ENCODE results near the gene PRLHR.
"Not testable (repeated sequence)": the region's sequence is repeated elsewhere in the genome, so short reads cannot be mapped to it uniquely, and the experiment has no call there.

PRLHR gene

DNA sequence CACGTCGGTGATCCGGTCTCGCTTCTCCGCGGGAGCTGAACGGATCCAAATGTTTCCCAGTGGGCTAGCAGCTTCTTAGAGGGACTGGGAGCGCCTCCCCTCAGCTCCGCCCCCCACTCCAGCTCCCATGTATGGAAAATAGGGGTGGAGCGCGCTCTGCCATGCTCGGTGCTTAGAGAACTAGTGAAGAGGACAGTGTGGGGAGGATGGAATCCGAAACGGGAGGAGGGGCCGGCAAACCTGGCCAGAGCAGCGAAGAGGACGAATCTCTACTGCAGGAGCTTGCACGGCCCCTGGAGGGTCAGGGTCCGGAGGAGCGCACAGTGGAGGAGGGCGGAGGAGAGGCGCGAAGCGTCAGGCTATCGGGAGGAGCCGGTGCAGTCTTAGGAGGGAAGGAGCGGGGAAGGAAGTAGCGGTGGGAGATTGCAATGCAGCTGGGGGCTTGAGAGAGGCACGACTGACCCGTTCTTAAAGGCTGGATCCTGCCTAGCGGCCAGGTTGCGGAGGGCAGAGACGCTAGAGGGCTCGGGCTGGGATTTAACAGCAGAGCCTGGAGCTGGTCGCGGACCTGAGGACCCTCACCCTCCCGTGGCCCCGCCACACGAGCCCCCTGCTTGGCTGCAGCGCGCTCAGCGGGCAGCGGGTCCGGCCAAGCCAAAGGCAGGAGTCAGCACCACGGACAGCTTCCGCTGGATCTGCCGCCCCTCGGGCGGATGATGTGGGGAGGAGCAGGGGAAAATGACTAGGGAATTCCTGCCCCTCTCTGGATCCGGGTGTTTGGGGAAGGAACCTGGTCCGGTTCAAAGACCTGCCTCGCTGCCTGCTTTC is at the start of gene PRLHR:
PRLHR (minus strand) TSS at position 51 of the 828 bp plus-strand sequence. CDS start 404 bp downstream, outside the sequence.
- no peak for DNase-seq

GRCh38 chr10:118642228-118642627 is 46.8 kb upstream of the PRLHR start:
- DNase-seq, result no peak

- no peak for DNase-seq
These were observed 43.2 kb upstream of the PRLHR start for GRCh38 chr10:118638680-118639079.

- DNase-seq, result no peak
These were observed 40.4 kb upstream of the PRLHR start for GRCh38 chr10:118635674-118636402.

GRCh38 chr10:118633786-118634185 is 38.3 kb upstream of the PRLHR start:
- no peak for DNase-seq

DNA sequence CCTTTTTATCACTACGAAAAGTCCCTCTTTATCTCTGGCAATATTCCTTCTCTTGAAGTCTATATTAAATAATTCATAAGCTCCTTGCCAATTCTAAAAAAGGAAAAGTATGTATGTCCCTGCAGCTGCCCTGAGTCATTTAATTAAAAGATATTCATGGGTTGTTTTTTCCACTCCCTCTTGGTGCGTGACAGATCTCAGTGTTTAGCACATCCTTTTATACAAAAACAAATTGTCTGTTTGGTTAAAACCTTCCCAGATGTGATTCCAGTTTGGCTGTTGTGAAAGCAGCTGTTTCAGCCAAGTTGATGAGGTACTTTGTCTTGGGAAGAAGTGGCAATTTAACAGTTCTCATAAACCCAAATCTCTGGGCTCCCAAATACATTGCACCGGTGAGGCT is 33.8 kb upstream of the PRLHR start:
- DNase-seq, result no peak

DNA sequence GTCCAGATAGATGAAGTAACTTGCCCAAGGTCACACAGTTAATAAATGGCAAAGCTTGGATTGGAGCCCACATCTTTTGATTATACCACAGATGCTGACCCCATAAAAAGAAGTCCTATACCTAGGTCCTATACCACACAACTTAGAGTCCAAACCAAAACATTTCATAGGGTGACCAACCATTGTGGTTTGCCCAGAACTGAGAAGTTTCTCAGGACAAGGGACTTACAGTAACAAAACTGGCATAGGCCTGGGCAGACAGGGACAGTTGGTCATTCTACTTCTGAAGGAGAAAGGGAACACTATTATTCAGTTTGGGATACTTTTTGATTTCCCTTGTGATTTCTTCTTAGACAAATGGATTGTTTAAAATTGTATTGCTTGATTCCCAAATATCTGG is 32.9 kb upstream of the PRLHR start:
- no peak for DNase-seq

GRCh38 chr10:118626953-118627352 is 31.5 kb upstream of the PRLHR start:
- no peak for DNase-seq

DNA sequence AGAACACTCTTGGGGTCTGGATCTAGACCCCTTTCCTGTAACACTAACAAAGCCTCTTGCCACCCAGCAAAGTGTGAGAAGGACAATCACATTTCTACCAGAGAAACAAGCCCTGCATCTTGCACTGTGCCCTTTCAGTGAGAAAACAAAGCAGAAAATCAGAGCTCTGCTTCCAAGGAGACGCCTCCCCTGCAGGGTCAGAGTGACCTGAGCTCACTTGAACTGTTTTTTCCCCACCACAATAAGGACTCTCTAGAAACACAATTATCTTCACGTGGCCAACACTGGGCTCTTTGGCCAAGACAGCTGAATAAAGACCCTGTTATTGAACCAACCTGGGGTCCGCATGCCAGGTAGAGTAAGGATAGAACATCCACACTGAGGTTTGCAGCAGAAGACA is 30.1 kb upstream of the PRLHR start:
- no peak for DNase-seq

- no peak for DNase-seq
These were observed 29.3 kb upstream of the PRLHR start for GRCh38 chr10:118624747-118625146.

DNA sequence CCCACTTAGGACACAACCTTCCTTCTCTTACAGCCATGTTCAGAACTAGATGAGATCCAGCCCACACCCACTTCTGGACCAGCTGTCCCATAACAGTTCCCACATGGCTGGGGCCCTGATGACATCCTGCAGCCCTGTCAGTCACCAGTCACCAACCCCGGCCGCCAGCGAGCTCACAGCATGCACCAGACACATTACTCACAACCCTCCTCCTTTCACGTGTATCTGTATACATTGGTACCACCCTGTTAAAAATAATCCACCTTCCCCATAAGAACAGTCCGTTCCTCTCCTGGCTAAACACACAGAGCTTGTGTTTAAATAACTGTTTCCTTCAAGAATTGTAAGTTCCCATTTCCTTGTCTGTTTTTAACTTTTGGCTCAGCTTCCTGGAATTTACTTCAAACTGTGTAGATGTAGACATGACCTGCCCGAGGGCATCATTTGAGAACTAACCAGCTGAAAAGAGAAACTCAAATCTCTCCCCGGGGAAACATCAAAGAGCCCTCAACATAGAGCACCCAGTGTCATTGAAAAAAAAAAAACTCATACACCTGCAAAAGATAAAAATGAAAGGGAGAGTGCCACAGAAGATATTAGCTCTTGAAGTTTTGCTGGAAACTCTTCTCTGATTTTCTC is 26.0 kb upstream of the PRLHR start:
- no peak for DNase-seq

- DNase-seq, result not testable (repeated sequence)
These were observed 18.4 kb upstream of the PRLHR start for GRCh38 chr10:118613863-118614262.

DNA sequence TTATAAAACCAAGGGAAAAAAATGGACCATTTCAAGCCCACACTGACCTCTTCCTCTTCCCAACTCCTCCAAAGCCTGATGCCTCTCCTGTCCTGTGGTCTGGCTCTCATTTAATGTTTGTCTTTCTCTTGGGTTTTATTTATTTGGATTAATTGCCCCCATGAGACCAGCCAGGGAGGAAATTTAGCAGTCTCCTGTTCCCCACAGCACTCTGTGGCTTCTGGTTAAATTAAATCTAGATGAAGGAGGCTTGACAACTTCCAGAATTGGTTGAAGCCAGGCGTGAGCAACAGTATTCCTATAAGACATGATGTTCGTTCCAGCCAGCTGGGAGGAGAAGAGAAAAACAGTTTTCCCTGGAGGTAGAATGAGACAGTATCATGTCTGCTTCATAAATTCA is 15.1 kb upstream of the PRLHR start:
- DNase-seq, result no peak

DNA sequence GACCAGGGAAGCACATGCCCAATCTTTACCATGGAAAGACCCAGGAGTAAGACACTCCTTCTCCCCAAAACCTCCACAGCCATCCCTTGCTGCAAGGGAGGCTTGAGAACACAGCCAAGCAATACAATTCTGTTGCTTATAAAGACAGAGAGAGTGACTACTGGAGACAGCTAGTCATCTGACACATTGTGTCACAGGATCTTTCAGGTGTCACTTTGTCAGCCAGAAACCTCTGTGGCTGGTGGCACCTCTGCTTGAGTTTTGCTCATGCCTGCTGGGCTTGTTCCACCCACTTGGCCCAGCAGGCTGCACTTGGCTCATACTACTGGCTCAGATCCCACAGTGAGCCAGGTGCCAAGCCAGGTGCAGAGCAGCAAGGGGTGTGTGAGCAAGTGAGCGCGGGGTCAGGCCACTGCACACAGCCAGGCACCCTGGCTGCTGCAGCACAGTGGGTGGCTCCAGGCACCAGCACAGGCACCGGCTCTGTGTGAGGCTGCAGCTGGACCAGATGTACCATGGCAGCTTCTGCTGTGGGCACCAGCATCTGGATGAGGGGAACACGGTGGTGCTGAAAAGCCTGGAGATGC is 12.4 kb upstream of the PRLHR start:
- DNase-seq, result no peak

- no peak for DNase-seq
These were observed 10.2 kb upstream of the PRLHR start for GRCh38 chr10:118605694-118606093.

DNA sequence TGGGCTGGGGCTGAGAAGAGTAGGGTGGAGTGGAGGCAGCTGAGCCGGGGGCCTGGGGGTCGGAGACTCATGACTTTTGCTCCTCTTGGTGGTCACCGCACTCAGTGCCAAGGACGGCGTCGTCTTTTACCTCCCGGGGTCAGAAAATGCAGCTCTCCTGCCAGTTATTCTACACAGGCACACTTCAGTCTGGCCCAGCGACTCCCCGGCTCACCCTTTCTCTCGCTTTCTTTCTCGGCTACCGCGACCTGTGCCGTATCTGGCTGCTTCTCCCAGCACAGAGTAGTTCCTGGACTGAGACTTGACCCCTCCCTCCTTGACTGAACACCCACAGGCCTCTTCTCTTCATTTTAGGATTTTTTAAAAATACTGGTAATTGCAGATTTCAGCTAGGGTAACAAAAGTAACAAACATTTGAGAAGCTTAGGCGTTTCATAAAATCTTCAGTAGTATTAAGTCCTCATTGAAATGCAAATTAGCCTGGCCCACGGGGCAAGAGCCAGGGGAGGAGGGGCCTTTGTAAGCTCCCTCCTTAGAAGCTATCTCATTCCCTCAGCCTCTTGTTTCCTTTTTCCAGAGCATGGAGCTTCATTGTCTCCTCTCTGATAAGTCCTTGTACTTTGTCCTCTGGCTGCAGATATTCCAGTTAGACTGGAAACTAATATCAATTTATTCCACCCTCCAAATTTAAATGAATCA is 1.1 kb upstream of the PRLHR start:
- DNase-seq, result no peak

- DNase-seq, result no peak
These were observed 406 bp downstream of the PRLHR start for GRCh38 chr10:118595064-118595420.

- DNase-seq, result no peak
These were observed 920 bp downstream of the PRLHR start for GRCh38 chr10:118594392-118595063.

DNA sequence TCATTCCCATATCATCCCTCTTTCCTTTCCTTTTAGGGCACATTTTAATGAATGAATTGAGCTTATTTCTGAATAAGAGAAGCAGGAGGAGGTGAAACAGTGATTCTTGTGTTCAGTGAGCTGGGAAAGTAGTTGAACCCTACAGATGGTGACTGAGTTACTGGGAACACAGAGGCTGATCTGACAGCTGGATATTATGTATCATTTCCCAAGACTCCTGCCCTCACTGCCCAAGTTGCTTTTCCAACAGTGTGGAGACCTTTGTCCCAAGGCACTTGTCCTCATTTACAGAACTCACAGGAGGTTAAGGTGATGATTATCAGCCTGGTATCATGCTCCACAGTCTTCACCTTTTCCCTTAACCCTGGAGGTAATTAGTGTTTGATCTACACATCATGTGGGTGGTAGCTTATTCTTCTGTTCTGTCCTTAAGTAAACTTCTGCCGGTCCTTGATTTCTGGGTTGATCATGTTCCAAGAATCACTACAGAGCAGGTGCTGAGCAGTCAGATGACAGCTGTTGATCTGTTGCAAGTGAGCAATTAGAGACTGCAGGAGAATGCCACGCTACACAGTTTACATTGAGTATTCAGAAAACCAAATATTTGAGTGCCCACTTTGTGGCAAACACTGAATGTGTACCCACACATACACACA is 2.6 kb downstream of the PRLHR start:
- DNase-seq, result no peak

DNA sequence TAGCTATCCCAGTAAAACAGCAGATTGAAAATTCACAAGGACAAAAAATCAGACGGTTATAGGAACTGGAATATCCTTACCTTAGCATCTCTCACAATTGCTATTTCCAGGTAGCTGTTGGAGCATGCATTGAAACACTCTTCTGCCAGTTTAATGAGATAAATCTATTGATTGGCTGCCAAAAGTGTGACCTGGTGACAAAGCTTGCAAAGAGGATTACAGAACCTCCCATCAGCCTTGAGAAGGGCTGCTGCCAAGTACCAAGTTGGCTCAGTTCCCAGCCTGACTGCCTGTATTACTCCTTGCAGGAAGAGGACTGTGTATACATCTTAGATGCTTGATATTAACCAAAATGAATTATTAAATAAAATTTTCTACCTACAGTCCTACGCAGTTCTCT is 5.1 kb downstream of the PRLHR start:
- DNase-seq, result no peak

DNA sequence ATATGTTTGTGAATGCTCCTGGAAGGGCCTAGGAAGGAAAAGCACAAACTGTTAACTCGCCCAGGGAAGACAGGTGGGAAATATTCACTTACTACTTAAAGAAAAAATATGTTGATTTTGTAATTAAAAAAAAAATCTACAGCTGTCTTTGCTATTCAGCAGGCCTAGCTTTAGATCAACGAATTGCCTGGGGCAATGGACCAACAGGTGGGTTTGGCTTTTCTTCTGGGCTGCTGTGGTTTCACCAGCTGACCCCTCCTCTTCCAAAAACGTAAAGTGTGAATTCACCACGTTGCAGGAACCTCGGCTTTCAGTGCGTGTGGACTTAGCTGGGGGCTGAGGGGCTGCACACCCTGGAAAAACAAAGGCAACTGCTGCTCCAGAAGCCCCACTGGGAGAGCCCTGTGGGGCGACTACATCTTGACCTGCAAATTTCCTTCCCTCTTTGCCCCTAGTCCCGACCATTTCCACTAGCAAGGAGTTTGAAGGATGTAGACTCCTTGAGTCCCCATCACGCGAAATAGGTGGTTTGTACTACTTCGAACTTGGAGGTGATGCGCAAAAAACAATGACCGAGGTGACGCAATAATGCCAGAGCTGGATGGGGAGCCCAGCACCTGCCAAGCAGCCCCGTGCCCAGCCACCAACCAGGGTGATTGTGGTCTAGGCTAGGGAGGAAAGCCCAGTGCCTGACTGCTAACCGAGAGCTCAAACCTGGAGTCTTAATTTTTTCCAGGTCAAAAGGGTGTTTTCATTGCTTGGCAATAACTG is 7.4 kb downstream of the PRLHR start:
- no peak for DNase-seq

Measured in activated effector memory CD4-positive, alpha-beta T cell treated with Interleukin-2 at 50 U/mL for 16 hours (primary cell).